AG04450 (cell line): Measurements from ENCODE around the gene OR2T1. TPM values are rescaled to one million over a fixed set of nuclear protein-coding genes. Genes with fewer than 3 reads are reported as not detected.

Source experiments
- CTCF ChIA-PET: fragments of 300-600, 350-600 bp; formaldehyde crosslinking; extraction: SDS; loops from one replicate; lab custom pipeline; 2022; ENCODE audit warnings: antibody characterized with exemption, inconsistent platforms; lab: Charles Lee
- POLR2A ChIA-PET: fragments of 350-600 bp; formaldehyde crosslinking; extraction: SDS; loops from one replicate; lab custom pipeline; 2021; ENCODE audit warnings: antibody characterized with exemption, inconsistent platforms; lab: Yijun Ruan, JAX
- DNase-seq: peaks from one replicate; pipeline ENCODE4 v3.0.0-alpha.2; 2011; ENCODE audit warnings: low read depth, low spot score
- H3K27ac ChIP-seq: one replicate; pipeline ENCODE4 v1.5.1; 2012; ENCODE audit warnings: low read depth, low read length, control low read depth
- H3K27me3 ChIP-seq: one replicate; pipeline ENCODE4 v1.6.0; 2012; ENCODE audit warnings: low read length; ENCODE audit not compliant: control insufficient read depth, insufficient read depth
- H3K4me3 ChIP-seq: 2 replicates; pipeline ENCODE4 v1.5.1; 2011; ENCODE audit warnings: mild to moderate bottlenecking, low read depth, low read length, control low read depth
- H3K9me3 ChIP-seq: 2 replicates; pipeline ENCODE4 v1.5.1; 2012; ENCODE audit warnings: low read length; ENCODE audit not compliant: control insufficient read depth, insufficient read depth
- CTCF ChIP-seq: IDR thresholded peaks from 2 replicates; pipeline ENCODE4 v1.5.1; 2011; ENCODE audit warnings: low read depth, low read length, control low read depth, inconsistent platforms
- polyA plus RNA-seq: library from polyadenylated mRNA; depleted of rRNA; stranded (reverse); fragments of >200 nt; gene quantifications from 2 replicates; pipeline ENCODE4 v1.2.3, GENCODE V29; 2011

OR2T1 gene
- polyA plus RNA-seq, 1 experiment: not detected

GRCh38 chr1:248393050-248393449, 9.8 kb upstream of the OR2T1 start:
- no peaks in the 10 kb centered on the region for H3K27me3 ChIP-seq
- no peak for DNase-seq
- ChIA-PET CTCF (no interaction called here), POLR2A (no interaction called here)
- H3K27ac ChIP-seq: no peak overlapping the region
- no peak overlapping the region for H3K4me3 ChIP-seq
- TF ChIP-seq CTCF: no peak
- peaks cover 11% of the 10 kb centered on the region; the same call in 1 of the 2 replicates for H3K9me3 ChIP-seq

GRCh38 chr1:248404024-248404423, 1.2 kb downstream of the OR2T1 start:
- no peak for TF ChIP-seq CTCF
- POLR2A ChIA-PET: no interaction called here
- no peak overlapping the region for H3K4me3 ChIP-seq
- CTCF ChIA-PET: no interaction called here
- H3K27ac ChIP-seq: no peak overlapping the region
- no peak for DNase-seq
- peaks cover 15% of the 10 kb centered on the region for H3K9me3 ChIP-seq
- no peaks in the 10 kb centered on the region for H3K27me3 ChIP-seq

GRCh38 chr1:248406721-248407692, 4.2 kb downstream of the OR2T1 start:
- Histone ChIP-seq H3K27me3 (no peaks in the 10 kb centered on the region), H3K4me3 (no peak overlapping the region), H3K9me3 (peaks cover 21% of the 10 kb centered on the region), H3K27ac (no peak overlapping the region)
- ChIA-PET CTCF (no interaction called here), POLR2A (no interaction called here)
- TF ChIP-seq CTCF: no peak
- DNase-seq: no peak

- POLR2A ChIA-PET: no interaction called here
These were observed 13.4 kb downstream of the OR2T1 start for GRCh38 chr1:248416226-248416625.

More at GRCh38 chr1:248416226-248416625, 13.4 kb downstream of the OR2T1 start:
- Histone ChIP-seq H3K27ac (no peak overlapping the region), H3K27me3 (no peaks in the 10 kb centered on the region), H3K9me3 (peaks cover 20% of the 10 kb centered on the region), H3K4me3 (no peak overlapping the region)
- DNase-seq: no peak
- TF ChIP-seq CTCF: no peak
- CTCF ChIA-PET: no interaction called here
